Astrocyte (in vitro differentiated cells and primary cell): ENCODE results near the gene PLD1.

Source experiments
- EZH2 ChIP-seq: IDR thresholded peaks from 2 replicates; pipeline ENCODE4 v1.6.1; 2012; ENCODE audit warnings: mild to moderate bottlenecking, low read length, inconsistent platforms; ENCODE audit not compliant: insufficient read depth
- TF ChIP-seq, protein P1 (sequence below): IDR thresholded peaks from 2 replicates; pipeline ENCODE4 v1.5.1; 2011; ENCODE audit warnings: low read depth, mild to moderate bottlenecking, inconsistent platforms, low read length, moderate library complexity; ENCODE audit not compliant: insufficient read depth

DNA sequence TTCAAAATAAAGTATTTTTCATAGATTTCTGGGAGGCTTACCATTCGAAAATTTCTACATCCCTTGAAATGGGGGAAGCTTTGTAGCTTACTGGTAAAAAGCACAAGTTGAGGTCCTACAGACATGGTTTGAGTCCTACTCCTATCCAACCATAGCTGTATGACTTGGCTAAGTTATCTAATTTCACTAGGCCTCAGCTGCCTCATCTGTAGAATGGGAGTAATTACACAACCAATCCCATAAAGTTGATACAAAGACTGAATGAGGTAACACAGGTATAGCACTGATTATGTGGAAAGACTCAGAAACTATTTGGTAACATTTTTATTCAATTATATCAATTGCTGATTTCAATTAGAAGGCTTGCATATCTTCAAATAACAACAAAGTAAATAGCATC lies 157.4 kb downstream of the PLD1 start:
- TF ChIP-seq, protein P1, sequence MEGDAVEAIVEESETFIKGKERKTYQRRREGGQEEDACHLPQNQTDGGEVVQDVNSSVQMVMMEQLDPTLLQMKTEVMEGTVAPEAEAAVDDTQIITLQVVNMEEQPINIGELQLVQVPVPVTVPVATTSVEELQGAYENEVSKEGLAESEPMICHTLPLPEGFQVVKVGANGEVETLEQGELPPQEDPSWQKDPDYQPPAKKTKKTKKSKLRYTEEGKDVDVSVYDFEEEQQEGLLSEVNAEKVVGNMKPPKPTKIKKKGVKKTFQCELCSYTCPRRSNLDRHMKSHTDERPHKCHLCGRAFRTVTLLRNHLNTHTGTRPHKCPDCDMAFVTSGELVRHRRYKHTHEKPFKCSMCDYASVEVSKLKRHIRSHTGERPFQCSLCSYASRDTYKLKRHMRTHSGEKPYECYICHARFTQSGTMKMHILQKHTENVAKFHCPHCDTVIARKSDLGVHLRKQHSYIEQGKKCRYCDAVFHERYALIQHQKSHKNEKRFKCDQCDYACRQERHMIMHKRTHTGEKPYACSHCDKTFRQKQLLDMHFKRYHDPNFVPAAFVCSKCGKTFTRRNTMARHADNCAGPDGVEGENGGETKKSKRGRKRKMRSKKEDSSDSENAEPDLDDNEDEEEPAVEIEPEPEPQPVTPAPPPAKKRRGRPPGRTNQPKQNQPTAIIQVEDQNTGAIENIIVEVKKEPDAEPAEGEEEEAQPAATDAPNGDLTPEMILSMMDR, result no peak
- TF ChIP-seq EZH2, result no peak
